Smooth muscle cell of the pulmonary artery (primary cell): Measurements from ENCODE around the gene SLC5A10. TPM values are rescaled to one million over a fixed set of nuclear protein-coding genes. Genes with fewer than 3 reads are reported as not detected.

Source experiments
- total RNA-seq: library from RNA; depleted of rRNA; stranded (reverse); fragments of >200 nt; gene quantifications from 2 replicates; pipeline ENCODE4 v1.2.3, GENCODE V29; 2014

SLC5A10 gene
- total RNA-seq = under 0.01 TPM in 1 of 2 replicates, not detected in the other

DNA sequence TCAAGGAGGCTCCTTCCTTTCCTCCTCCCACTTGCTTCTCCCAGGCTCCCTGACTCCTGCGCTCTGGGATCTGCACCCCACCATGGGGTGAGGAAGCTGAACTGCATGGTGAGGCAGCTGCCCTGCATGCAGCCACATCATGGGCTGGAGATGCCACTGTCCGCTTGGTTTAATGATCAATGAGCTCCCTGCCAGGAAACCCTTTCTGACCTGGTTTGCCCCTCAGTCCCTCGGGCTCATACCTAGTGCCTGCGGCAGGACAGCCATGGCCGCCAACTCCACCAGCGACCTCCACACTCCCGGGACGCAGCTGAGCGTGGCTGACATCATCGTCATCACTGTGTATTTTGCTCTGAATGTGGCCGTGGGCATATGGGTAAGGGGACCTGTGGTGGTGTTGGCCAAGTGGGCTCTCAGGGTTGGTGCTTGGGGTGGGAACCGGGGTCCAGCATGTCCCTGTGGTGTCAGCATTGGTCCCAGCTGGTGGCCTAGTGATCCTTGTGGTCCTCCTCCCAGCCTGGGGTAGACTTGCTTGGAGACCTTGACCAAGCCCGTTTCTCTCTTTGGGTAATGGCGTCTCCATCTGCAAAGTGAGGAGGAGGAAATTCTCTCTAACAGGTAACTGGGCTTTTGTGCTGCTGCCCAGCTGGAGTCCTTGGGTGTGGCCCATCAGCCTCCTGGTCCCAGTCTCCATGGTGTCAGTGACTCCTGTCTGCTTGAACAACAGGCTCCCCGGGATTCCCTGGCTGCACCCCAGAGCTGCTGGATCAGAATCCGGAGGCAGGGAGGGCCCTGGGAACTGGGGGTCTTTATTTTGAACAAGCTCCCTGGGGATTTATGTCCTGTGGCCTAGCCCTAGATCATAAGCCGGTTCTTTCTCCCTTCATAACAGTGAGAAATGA lies at the start of gene SLC5A10:
Gene SLC5A10, plus strand, starts transcription at position 225 of the 902 bp plus-strand sequence. Its CDS starts 41 bp downstream, at position 266.

DNA sequence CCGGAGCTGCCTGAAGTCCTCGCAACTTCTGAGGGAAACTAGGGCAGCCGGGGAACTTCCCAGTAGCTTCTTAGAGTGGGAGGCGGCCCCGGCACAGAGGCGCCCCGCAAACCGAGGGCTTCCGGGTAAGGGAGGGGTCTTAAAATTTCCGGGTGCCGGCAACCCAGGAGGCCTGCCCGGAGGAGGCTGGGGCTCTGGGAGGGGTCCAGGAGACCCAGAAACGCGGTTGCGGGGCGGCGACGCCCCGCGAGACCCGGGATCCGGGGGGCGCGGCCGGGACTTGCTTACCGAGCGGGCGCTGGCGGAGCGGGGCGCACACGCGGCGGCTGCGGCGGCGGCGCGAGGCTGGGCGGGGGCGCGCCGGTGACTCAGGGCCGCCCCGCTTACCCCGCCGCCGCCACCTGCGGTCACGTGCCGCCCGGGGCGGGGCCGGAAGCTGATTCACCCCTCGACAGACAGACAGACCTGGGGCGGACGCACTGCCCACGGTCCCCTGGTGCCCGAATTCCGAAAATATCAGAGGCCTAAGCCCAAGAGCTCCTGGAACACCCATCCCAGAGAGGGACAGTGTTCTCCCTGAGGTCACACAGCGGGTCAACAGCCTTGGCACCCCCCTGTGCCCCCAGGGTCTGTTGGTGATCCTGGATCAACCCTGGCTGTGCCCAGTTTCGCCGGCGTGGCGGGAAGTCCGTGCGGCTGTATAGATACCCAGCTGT lies 52.6 kb downstream of the SLC5A10 start, which contains the start of gene FAM83G:
Gene FAM83G, minus strand, starts transcription at position 344 of the 716 bp plus-strand sequence. CDS start 723 bp downstream, outside the sequence.

DNA sequence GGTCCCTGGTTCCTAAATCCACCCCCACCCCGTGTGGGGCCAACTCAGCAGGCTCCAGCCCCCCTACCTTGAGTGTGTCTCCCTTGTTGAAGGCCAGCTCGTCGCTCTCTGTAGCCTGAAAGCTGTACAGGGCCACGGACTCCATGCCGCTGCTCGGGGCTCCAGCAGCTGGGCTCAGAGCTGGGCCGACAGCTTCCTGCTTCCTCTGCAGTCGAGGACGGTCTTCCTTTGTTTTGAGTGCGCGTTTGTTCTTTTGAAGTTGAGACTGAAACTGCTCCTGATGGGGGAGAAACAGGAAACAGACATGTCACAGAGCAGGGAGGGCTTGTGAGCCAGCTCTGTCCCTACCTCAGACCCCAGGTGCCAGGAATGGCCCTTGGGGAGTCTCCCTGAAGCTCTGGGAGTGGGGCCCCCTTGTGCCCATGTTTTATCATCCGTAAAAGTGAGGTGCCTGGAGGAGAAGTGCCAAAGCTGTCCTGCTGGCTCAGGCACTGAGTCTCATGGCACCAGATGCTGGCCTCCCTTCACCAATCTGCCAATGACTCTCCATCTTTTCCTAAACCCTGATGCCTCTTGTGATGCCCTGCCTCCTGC lies 94.9 kb downstream of the SLC5A10 start, which contains the start of gene GRAP:
Gene GRAP, minus strand, starts transcription at position 176 of the 594 bp plus-strand sequence. Its CDS starts 31 bp downstream, at position 145.

Other genes starting within 250 kb of the SLC5A10 start
- gene FBXW10, start 208.1 kb upstream of the SLC5A10 start, total RNA-seq = 0.03 TPM in 1 of 2 replicates, not detected in the other
- 101 and 117 TPM in 2 replicates for gene TVP23B, start 171.0 kb upstream of the SLC5A10 start, total RNA-seq
- 27.1 and 32.9 TPM in 2 replicates for gene PRPSAP2, start 94.0 kb upstream of the SLC5A10 start, total RNA-seq
- gene FAM83G, start 52.6 kb downstream of the SLC5A10 start, total RNA-seq = 8.1 and 27.7 TPM in 2 replicates
- 0.13 and 0.20 TPM in 2 replicates for gene GRAP, start 94.8 kb downstream of the SLC5A10 start, total RNA-seq
- 0.20 TPM in 1 of 2 replicates, not detected in the other for gene GRAPL, start 175.4 kb downstream of the SLC5A10 start, total RNA-seq